T-helper 9 cell (primary cell): ENCODE results near the gene TBC1D19.
"Not testable (repeated sequence)": the region's sequence is repeated elsewhere in the genome, so short reads cannot be mapped to it uniquely, and the experiment has no call there.

ENCODE experiments used
- DNase-seq: peaks from one replicate; pipeline ENCODE4 v3.0.0-alpha.2; 2020

Gene TBC1D19

DNA sequence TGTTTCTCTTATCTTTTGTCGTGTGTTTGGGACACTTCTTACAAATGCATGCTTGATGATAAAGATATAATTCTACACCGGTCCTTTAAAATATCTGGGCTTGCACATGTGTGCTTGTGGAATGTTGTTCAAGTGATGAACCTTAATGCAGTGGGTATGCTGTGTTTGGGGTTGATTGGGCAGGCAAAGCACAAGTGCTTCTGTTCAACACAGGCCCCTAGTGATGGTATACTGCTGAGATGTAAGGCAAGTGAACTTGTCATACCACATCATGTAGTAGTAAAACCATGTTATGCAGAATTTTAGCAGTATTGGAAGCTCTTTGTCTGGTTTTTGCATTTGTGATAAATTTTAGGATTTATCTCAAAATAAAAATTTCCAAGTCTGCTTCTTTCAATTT lies 23.9 kb downstream of the TBC1D19 start:
- DNase-seq = no peak

- no peak for DNase-seq
These were observed 25.5 kb downstream of the TBC1D19 start for GRCh38 chr4:26609391-26609790.

- DNase-seq = no peak
These were observed 26.0 kb downstream of the TBC1D19 start for GRCh38 chr4:26609868-26610267.

DNA sequence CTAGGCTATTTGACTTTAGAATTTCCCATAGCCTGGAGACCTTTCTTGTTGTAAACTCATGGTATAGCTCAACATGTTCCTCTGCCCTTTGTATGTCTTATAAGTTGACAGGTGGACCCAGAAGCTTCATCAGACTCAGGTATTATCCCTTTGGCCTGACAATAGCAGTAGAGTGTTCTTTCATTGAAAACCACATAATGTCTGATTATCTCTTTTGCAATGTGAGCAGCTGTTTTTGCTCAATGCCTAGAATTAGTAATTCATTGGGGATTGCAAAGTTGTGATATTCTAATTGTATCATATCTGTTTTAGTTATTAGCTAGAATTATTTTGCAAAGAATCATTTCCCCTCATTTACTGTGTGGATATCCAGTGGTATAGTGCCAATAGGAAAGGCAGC lies 27.5 kb downstream of the TBC1D19 start:
- DNase-seq = no peak

GRCh38 chr4:26611885-26612284 lies 28.0 kb downstream of the TBC1D19 start:
- DNase-seq = no peak

DNA sequence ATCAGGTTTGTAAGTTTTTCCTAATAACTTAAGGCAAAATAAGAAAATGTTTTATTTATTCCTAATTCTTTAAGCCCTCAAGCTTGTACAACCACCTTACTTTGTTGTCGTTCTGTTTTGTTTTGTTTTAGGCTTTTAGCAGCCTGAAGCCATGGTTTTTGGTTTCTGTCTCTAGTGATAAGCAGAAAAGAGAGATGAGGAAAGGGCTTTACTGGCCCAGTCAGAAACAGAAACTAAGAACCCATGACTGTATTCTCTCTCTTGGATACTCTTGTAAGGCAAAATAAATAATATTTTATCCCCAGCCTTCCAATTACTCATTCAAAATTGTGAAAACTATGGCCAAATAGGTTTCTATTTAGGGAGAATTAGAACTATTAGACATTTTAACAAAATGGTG lies 29.4 kb downstream of the TBC1D19 start:
- no peak for DNase-seq

GRCh38 chr4:26613735-26614134 lies 29.9 kb downstream of the TBC1D19 start:
- no peak for DNase-seq

DNA sequence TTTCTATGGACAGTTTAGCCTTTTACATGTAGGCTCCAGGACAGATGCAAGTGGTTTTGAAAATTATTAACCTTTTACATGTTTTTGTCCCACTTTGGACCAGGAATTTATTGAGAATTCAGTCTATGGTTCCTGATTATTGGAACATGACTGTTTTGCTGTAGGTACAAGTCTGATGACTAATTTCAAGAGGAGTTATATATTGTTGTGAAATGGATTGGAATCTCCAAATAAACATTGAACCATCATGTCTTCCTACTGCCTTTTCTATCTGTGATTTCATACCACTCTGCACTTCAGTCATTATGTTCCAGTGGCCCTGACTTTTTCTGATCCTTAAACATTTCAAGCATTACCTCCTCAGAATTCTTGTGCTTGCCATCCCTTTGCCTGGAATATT lies 35.9 kb downstream of the TBC1D19 start:
- DNase-seq = no peak

DNA sequence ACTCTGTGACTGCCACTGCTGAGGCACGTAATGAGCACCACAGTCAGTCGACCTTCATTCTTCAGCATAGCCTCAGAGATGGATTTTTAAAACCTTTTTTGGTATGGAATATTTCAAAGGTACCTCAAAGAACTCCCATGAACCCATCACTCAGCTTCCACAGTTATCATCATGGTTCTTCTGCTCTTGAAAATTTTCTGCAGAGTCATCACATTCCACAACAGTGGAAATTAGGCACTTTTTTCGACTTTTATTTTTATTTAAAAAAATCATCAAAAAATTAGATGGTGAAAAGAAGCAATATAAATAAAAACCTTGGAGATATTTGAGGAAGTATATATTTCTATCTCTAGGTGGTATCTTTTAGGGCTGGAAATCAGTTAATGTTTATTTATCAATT lies 37.5 kb downstream of the TBC1D19 start:
- no peak for DNase-seq

- DNase-seq = no peak
These were observed 39.0 kb downstream of the TBC1D19 start for GRCh38 chr4:26622913-26623312.

GRCh38 chr4:26626658-26627057 lies 42.8 kb downstream of the TBC1D19 start:
- DNase-seq = not testable (repeated sequence)

DNA sequence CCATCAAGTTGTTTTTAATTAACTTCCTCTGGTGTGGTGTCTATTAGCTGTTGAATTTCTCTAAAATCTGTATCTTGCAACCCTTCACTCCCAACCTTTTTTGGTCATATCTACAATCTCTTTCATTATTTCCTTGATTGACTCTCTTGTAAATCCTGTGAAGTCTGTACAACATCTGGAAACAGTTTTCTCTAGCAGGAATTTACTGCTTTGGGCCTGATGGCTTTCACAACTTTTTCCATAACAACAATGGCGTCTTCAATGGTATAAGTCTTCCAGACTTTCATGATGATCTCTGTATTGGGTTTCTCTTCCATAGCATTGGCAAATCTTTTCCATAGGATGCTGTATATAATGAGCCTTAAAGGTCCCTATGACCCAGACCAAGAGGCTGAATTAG lies 49.0 kb downstream of the TBC1D19 start:
- DNase-seq = no peak

DNA sequence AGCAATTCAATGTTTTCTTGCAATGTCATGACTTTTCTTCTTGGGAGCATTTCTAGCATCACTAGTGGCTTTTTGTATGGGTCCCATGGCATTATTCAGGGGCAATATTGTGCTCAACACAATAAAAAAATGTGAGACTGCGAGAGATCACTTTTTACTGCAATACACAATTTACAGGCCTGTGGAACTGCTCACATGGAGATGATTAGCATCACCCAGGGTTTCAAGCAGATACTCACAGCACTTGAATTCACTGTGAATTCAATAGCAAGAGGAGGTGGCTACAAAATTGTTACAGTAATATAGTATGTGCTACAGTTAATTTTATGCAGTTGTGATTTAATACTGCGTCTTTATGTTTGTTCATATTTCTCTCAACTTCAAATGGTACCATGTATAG lies 50.4 kb downstream of the TBC1D19 start:
- DNase-seq = no peak

GRCh38 chr4:26636458-26636857 lies 52.6 kb downstream of the TBC1D19 start:
- no peak for DNase-seq

DNA sequence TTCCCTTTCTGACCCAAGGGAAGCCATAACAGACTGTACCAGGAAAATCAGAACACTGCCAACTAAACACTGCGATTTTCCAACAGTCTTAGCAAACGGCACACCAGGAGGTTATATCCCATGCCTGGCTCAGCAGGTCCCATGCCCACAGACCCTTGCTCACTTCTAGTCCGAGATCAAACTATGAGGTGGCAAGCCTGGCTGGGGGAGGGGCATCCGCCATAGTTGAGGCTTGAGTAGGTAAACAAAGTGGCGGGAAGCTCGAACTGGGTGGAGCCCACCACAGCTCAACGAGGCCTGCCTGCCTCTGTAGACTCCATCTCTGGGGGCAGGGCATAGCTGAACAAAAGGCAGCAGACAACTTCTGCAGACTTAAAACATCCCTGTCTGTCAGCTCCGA lies 56.8 kb downstream of the TBC1D19 start:
- DNase-seq = not testable (repeated sequence)

GRCh38 chr4:26647523-26648224 lies 63.8 kb downstream of the TBC1D19 start:
- DNase-seq = no peak

GRCh38 chr4:26648260-26648659 lies 64.4 kb downstream of the TBC1D19 start:
- DNase-seq = no peak

DNA sequence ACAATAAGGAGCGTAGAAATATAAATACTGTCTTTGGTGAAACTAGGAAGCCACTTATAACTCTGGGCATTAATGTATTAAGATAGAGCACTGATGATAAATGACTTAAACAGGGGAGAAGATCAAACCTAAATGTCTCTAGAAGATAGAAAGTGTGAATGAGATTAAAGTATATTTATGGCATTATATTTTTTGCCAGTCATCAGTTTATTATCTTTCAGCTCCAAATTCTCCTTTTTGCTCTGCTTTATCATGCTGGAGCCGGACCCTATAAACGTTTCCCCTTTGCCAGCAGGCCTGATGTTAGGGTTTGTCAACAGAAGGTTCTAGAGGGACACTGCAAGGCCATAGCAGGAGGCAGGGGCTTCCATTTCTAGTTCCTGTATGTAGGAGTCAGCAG lies 76.4 kb downstream of the TBC1D19 start:
- DNase-seq = no peak

- no peak for DNase-seq
These were observed 80.0 kb downstream of the TBC1D19 start for GRCh38 chr4:26663888-26664287.

GRCh38 chr4:26670903-26671537 lies 87.1 kb downstream of the TBC1D19 start:
- DNase-seq = no peak

- DNase-seq = not testable (repeated sequence)
These were observed 95.3 kb downstream of the TBC1D19 start for GRCh38 chr4:26679040-26679695.

GRCh38 chr4:26682436-26682835 lies 98.6 kb downstream of the TBC1D19 start:
- no peak for DNase-seq

GRCh38 chr4:26685250-26685649 lies 101.4 kb downstream of the TBC1D19 start:
- DNase-seq = no peak

DNA sequence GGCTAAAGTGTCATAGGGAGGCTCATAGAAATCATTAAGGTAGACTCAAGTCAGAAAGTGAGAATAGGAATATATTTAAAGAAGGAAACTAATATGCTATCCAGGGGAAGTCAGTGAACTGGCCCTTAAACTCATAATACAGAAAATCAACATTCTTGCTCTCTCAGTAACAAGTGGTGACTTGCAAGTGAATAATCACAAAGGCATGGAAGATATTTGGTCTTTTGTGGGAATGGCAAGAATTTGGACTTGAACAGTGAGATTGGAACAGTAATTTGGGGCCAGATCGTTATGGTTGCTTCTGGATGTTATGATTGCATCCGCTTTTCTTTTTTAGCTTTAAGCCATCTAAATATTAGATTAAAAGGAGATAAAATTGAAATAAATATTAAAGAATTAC lies 103.8 kb downstream of the TBC1D19 start:
- no peak for DNase-seq
